IgD-negative memory B cell (primary cell): ENCODE results near the gene PDZD2. TPM values are rescaled to one million over a fixed set of nuclear protein-coding genes. Genes with fewer than 3 reads are reported as not detected.
A peak's percentile ranks its signal among the peaks of the same experiment; 100 is the strongest.

Experiments
- H3K27ac Mint-ChIP-seq, 3 donors: one replicate each; pipeline ENCODE4 v1.8.0; 2020 to 2022; ENCODE audit warnings: mild to moderate bottlenecking in 3 of 3, mixed read lengths in 3 of 3, moderate library complexity in 1 of 3
- H3K27me3 Mint-ChIP-seq: one replicate; pipeline ENCODE4 v1.8.0; 2021; ENCODE audit warnings: mixed read lengths
- H3K36me3 Mint-ChIP-seq: one replicate; pipeline ENCODE4 v1.8.0; 2020; ENCODE audit warnings: mild to moderate bottlenecking, mixed read lengths
- H3K4me1 Mint-ChIP-seq, 3 donors: one replicate each; pipeline ENCODE4 v1.8.0; 2020 to 2022; ENCODE audit warnings: mixed read lengths in 3 of 3, mild to moderate bottlenecking in 1 of 3
- H3K4me3 Mint-ChIP-seq, 4 donors: one replicate each; pipeline ENCODE4 v1.8.0; 2020 to 2022; ENCODE audit warnings: mild to moderate bottlenecking in 4 of 4, mixed read lengths in 4 of 4, moderate library complexity in 3 of 4
- H3K9me3 Mint-ChIP-seq, 3 donors: one replicate each; pipeline ENCODE4 v1.8.0; 2020 to 2021; ENCODE audit warnings: mixed read lengths in 3 of 3, mild to moderate bottlenecking in 1 of 3
- polyA plus RNA-seq: library from polyadenylated mRNA; unstranded; fragments of 300-500 nt; fragmentation: Illumina TruSeq; gene quantifications from one replicate; pipeline ENCODE4 v1.2.3, GENCODE V29; 2021

PDZD2 gene
- polyA plus RNA-seq, 1 donor from 2014 or later = 0.16 TPM

DNA sequence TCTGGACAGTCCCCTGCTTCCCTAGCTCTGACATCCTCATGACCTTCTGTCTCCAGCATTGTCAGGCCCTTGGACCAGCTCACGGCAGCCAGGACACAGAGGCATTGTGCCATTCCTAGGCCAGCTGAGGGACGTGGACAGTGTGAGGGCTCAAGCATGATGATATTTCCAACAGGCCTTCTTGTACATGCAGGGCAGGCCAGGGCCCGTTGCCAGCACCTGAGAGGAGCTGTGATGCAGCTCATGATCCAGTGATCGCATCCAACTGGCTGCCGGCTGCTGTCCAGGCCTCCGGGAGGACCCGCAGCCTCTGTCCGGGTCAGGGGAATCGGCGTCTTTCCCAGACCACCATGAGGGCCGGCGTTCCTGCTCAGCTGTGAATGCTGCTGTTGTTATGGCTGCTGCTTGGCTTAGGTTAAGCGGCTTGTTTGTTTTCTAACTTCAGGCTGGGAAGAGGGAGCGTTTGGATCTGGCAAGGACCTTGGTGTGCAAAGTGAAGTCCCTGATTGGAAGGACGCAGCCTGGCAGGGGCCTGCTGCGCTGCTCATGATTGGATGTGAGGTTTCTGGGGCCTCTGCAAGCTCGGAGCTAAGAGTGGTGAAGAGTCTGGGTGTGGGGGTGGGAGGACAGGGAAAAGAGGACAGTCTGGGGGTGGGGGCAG is 53.8 kb downstream of the PDZD2 start:
- H3K27me3 Mint-ChIP-seq = no peaks in the 10 kb centered on the region
- H3K4me1 Mint-ChIP-seq = no peaks in the 10 kb centered on the region
- H3K36me3 Mint-ChIP-seq = no peaks in the 10 kb centered on the region
- no peak overlapping the region for H3K4me3 Mint-ChIP-seq
- no peak overlapping the region for H3K27ac Mint-ChIP-seq
- H3K9me3 Mint-ChIP-seq = peaks cover 0 to 4% (median 0%) of the 10 kb centered on the region in 3 donors

DNA sequence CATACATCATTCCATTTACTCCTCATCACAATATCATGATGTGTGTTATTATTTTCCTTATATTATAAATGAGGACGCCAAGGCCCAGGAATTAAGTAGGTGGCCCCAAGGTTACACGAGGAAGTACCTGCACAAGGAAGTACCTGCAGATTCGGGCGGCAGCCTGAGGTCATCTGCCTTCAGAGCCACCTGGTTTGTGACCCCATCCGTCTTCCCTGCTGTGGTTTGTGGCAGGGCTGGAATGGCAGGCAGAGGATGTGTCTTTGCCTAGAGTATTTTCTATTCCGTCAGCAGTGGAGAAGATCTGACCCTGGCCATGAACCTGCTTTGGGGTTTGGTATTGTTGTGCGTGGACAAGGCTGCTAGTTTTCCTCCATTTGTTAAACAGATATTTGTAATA is 59.7 kb downstream of the PDZD2 start:
- Mint-ChIP-seq H3K27me3 (peaks cover 7% of the 10 kb centered on the region), H3K4me1 (no peaks in the 10 kb centered on the region), H3K27ac (no peak overlapping the region), H3K9me3 (peaks cover 0 to 3% (median 0%) of the 10 kb centered on the region in 3 donors), H3K36me3 (no peaks in the 10 kb centered on the region), H3K4me3 (no peak overlapping the region)

DNA sequence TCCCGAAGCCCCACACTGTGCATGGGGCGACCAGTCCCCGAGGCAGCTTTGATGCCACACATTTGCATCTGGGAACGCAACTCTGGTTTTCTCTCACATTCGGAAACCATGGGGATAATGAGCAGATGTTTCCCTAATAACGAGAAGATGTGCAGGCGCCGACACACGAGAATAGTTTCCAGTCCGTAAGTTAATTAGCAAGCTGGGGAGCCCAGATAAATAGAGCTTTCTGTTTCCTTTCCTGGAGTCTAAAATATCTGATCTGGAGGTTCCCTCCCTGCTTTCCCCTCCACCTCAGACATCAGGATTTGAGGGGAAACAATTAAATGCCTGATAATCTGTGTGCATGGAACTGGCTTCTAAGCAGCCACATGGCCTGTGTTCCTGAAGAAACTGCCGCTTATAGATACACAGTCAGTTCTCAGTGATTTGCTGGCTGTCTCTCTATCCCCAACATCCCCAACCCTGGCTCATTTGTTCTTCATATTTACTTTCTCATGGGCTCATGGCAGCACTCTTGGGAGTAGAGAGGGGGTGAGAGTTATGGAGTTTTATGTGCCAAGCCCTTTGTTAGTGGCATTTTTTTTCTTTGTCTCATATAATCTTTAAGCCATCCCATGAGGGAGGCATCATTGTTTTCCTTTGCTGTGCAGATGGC is 62.8 kb downstream of the PDZD2 start:
- Mint-ChIP-seq H3K4me1 (no peaks in the 10 kb centered on the region), H3K36me3 (peaks cover 2% of the 10 kb centered on the region), H3K27me3 (peaks cover 7% of the 10 kb centered on the region), H3K9me3 (peaks cover 0 to 3% (median 0%) of the 10 kb centered on the region in 3 donors), H3K27ac (no peak overlapping the region), H3K4me3 (no peak overlapping the region)

DNA sequence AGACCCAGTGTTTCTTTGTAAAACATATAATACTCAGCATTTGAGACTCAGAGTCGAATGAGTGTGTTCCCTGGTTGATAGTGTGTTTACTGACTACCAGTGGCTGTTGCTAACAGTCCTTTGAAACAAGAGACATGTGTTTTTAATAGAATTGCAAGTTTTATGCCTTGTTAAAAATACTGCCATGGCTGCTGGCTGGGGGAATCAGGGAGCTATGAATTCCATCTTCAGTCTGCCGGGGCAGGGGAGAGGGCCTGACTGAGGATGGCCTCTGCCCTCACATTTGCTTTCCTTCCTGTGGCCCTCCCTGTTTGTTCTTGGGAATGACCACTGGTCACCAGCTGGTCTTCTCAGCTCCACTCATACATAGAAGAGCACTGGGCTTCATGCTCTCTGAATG is 63.8 kb downstream of the PDZD2 start:
- H3K4me1 Mint-ChIP-seq = no peaks in the 10 kb centered on the region
- peaks cover 2% of the 10 kb centered on the region for H3K36me3 Mint-ChIP-seq
- peaks cover 0 to 3% (median 0%) of the 10 kb centered on the region in 3 donors for H3K9me3 Mint-ChIP-seq
- H3K4me3 Mint-ChIP-seq = no peak overlapping the region
- H3K27me3 Mint-ChIP-seq = peaks cover 7% of the 10 kb centered on the region
- H3K27ac Mint-ChIP-seq = no peak overlapping the region

DNA sequence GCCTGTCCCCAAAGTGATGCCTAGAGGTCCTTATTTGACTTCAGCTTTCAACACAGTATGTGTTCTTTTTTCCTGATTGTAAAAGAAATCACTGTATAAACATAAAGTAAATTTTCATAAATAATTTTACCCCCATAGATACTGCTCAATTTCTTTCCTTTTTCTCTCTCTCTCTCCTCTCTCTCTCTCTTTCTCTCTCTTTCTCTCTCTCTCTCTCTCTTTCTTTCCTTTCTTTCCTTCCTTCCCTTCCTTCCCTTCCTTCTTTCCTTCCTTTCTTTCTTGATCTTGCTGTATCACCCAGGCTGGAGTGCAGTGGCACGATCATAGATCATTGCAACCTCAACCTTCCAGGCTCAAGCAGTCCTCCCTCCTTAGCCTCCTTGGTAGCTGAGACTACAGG is 64.8 kb downstream of the PDZD2 start:
- H3K27me3 Mint-ChIP-seq = peaks cover 7% of the 10 kb centered on the region
- H3K4me1 Mint-ChIP-seq = no peaks in the 10 kb centered on the region
- H3K27ac Mint-ChIP-seq = peak overlapping the region in 1 of 3 donors; percentile 84
- H3K36me3 Mint-ChIP-seq = peaks cover 2% of the 10 kb centered on the region
- H3K4me3 Mint-ChIP-seq = no peak overlapping the region
- peaks cover 0 to 3% (median 0%) of the 10 kb centered on the region in 3 donors for H3K9me3 Mint-ChIP-seq

DNA sequence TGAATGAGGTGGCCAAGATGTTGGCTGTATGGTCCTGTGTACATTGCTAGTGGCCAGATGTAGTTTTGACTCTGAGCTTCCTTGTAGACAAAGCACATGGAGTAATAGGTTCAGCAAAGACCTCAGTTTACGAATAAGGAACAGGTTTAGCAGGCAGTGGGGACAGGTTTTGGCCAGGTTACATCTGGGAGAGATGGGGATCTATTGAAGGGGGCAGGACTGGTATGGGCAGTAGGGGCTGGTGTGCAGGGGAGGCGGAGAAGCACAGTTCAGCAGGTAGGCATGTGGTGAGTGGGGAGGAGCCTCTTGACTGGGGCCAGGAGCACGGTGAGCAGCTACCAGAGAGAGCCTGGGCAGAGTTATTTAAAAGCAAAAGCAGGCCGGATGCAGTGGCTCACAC is 67.3 kb downstream of the PDZD2 start:
- Mint-ChIP-seq H3K27ac (no peak overlapping the region), H3K36me3 (peaks cover 2% of the 10 kb centered on the region), H3K4me1 (no peaks in the 10 kb centered on the region), H3K27me3 (peaks cover 3% of the 10 kb centered on the region), H3K9me3 (peaks cover 0 to 3% (median 2%) of the 10 kb centered on the region in 3 donors), H3K4me3 (no peak overlapping the region)

DNA sequence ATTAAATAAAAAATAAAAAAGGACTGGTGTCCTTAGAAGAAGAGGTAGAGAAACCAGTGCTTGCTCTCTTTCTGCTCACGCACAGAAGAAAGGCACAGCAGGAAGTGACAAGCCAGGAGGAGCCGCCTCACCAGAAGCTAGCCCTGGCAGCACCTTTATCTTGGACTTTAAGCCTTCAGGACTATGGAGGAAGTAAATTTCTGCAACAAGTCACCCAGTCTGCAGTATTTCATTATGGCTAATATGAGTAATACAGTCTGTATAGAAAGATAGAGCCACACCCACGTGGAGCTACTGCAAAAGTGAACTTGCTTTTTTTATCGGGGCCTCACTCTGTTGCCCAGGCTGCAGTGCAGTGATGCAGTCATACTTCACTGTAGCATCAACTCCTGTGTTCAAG is 68.4 kb downstream of the PDZD2 start:
- H3K4me3 Mint-ChIP-seq = no peak overlapping the region
- H3K36me3 Mint-ChIP-seq = peaks cover 2% of the 10 kb centered on the region
- no peaks in the 10 kb centered on the region for H3K4me1 Mint-ChIP-seq
- H3K27me3 Mint-ChIP-seq = peaks cover 1% of the 10 kb centered on the region
- peaks cover 0 to 3% (median 2%) of the 10 kb centered on the region in 3 donors for H3K9me3 Mint-ChIP-seq
- H3K27ac Mint-ChIP-seq = peak overlapping the region in 1 of 3 donors; percentile 53

DNA sequence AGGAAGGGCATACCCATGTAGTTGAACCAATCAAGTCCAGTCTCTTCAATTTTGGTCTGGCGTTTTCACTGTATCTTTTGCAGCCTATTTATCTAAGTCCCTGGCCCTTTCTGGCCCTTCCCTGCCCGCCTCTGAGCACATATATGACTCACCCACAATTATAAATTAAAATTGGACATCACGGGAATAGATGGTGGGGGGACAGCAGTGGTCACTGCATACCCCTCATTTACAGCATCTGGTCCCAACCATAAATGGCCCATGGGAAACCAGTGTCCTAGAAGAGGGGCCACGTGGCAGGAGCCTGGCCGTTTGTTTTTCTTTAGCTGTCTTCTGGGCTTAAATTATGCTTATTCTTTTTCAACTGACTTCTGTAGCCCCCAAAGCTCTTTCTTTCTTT is 69.2 kb downstream of the PDZD2 start:
- Mint-ChIP-seq H3K4me1 (no peaks in the 10 kb centered on the region), H3K27ac (no peak overlapping the region), H3K4me3 (no peak overlapping the region), H3K36me3 (peaks cover 2% of the 10 kb centered on the region), H3K9me3 (peaks cover 0 to 3% (median 2%) of the 10 kb centered on the region in 3 donors), H3K27me3 (peaks cover 1% of the 10 kb centered on the region)

DNA sequence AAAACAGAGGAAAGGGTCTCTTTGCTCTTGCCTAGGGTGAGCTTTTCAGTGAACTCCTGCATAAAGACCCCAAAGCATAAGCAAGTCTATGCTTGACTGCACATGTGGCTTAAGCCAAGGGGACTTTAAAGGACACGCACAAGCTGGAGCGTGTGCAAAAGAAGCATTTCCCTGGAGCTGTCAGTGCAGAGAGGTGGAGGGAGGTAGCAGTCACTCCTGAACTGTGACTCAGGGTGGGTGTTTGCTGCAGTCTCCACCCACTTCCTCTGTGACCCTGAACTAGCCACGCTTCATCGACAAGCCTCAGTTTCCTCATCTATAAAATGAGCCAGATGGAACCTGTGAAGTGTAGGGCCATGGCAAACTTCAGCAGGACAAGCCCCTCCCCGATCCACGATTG is 72.4 kb downstream of the PDZD2 start:
- Mint-ChIP-seq H3K27me3 (no peaks in the 10 kb centered on the region), H3K4me1 (no peaks in the 10 kb centered on the region), H3K4me3 (no peak overlapping the region), H3K36me3 (no peaks in the 10 kb centered on the region), H3K9me3 (peaks cover 0 to 3% (median 0%) of the 10 kb centered on the region in 3 donors), H3K27ac (no peak overlapping the region)

DNA sequence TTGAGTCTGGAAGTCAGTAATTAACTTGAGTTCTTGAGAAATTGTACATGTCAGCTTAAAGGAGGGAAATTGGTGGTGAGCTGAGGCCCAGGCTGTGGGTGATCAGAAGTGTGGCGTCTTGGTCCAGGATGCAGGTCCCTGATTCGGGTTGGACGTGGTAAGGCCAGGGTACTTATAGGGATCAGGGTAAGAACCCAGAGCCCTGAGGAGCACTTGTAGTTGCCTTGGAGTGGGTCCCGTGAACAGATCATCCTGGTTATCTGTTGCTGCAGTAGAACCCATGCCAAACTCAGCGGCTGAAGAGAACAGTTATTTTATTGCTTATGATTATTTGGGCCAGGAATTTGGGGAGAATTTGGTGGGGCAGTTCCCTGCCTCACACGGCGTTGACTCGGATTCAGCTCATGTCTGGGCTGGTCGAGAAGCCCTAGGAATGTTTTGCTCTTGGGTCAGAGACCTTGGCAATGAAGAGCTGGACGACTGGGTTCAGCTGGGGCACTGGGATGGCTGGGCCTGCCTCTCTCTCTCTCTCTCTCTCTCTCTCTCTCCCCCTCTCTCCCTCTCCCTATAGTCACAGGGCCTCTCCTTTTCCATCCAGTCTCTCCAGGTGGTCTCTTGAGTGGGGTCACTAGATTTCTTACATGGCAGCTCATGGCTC is 73.1 kb downstream of the PDZD2 start:
- no peak overlapping the region for H3K27ac Mint-ChIP-seq
- H3K27me3 Mint-ChIP-seq = no peaks in the 10 kb centered on the region
- no peaks in the 10 kb centered on the region for H3K4me1 Mint-ChIP-seq

DNA sequence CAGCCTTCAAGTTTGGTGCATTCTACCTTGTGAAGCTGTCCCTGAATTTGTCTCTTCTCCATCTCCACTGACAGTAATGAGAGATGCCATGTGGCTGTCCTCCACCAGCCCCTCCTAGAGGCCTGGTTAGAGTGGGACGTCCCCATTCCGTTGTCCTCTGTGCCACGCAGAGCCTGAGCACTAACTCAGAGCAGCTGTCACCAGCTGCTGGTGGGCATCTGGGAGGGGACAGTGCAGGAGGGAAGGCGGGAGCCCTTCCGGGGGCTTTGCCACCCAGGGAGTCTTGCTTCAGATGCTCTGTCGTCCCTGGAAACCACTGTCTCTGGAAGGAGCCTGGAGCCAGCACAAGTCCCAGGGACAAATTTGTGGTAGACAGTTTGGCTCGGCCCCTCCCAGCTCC is 78.6 kb downstream of the PDZD2 start:
- peaks cover 0 to 2% (median 0%) of the 10 kb centered on the region in 3 donors for H3K9me3 Mint-ChIP-seq
- H3K4me1 Mint-ChIP-seq = peaks cover 0 to 2% (median 0%) of the 10 kb centered on the region in 3 donors
- H3K27me3 Mint-ChIP-seq = peaks cover 3% of the 10 kb centered on the region
- H3K4me3 Mint-ChIP-seq = no peak overlapping the region
- H3K36me3 Mint-ChIP-seq = no peaks in the 10 kb centered on the region
- H3K27ac Mint-ChIP-seq = no peak overlapping the region

More for the DNA sequence above, 73.1 kb downstream of the PDZD2 start:
- H3K4me3 Mint-ChIP-seq = no peak overlapping the region
- H3K9me3 Mint-ChIP-seq = peaks cover 0 to 3% (median 0%) of the 10 kb centered on the region in 3 donors
- no peaks in the 10 kb centered on the region for H3K36me3 Mint-ChIP-seq

DNA sequence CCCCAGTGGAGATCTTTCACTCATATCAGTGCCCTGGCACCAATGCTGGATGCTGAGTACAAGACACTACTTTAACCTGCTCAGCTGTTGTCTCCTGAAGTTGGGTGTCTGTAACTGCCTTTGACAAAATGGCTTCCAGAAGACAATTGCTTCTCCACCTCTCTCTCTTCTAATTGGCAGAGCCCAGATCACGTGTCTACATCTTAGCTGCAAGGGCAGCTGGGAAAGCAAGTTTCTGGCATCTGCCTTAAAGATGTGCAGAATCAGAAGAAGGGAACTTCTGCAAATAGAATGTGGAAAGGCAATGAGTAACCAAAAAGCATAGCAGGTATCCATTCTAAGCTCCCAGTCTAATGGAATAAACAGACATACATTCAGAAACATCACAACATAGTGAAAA is 81.1 kb downstream of the PDZD2 start:
- Mint-ChIP-seq H3K4me3 (no peak overlapping the region), H3K27me3 (peaks cover 4% of the 10 kb centered on the region), H3K36me3 (no peaks in the 10 kb centered on the region), H3K9me3 (peaks cover 0 to 2% (median 0%) of the 10 kb centered on the region in 3 donors), H3K27ac (no peak overlapping the region), H3K4me1 (peaks cover 0 to 2% (median 0%) of the 10 kb centered on the region in 3 donors)

DNA sequence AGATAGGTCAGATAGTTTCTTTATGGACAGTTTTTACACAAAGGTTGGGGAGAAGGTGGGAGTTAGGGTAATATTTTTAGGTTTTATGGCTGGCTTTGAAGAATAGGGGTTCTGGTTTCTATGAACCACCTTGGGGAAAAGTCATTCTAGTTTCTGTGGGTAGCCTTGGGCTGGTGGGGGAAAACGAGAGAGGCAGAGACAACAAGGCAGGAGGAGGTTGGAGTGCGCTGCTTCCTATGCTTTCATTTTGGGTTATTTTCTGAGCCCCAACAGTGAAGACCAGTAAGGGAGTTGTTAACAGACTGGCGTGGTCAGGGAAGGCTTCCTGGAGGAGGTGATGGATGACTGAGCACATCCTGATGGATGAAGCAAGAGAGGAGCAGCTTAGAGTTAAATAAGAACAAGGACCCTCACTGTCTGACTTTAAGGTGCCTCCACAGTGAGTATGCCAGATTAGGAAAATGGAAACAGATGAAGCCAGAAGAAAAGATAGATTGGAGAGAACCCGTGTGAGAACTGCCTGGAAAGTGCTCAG is 81.9 kb downstream of the PDZD2 start:
- no peak overlapping the region for H3K4me3 Mint-ChIP-seq
- H3K27ac Mint-ChIP-seq = no peak overlapping the region
- peaks cover 4% of the 10 kb centered on the region for H3K27me3 Mint-ChIP-seq
- peaks cover 0 to 2% (median 0%) of the 10 kb centered on the region in 3 donors for H3K4me1 Mint-ChIP-seq
- no peaks in the 10 kb centered on the region for H3K36me3 Mint-ChIP-seq
- H3K9me3 Mint-ChIP-seq = peaks cover 0 to 1% (median 0%) of the 10 kb centered on the region in 3 donors

DNA sequence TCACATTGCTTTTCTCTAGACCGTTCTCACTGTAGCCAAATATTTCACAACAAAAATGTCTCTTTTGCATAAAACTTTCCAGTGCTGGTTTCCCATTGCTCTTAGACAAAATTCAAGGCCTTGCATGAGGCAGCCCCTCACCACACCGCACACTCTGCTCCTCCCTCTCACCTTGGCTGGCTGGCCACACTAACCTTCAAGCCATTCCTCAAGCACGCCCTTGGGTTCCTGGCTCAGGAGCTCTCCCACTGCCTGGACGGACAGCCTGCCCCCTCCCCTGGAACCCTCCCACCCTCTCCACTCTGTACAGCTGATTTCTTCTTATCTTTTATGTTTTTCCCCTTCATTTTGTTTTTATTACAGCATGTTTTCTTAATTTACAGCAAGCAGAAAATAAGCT is 83.2 kb downstream of the PDZD2 start:
- Mint-ChIP-seq H3K36me3 (no peaks in the 10 kb centered on the region), H3K27ac (no peak overlapping the region), H3K9me3 (no peaks in the 10 kb centered on the region), H3K4me3 (no peak overlapping the region), H3K4me1 (peaks cover 0 to 2% (median 0%) of the 10 kb centered on the region in 3 donors), H3K27me3 (peaks cover 4% of the 10 kb centered on the region)

DNA sequence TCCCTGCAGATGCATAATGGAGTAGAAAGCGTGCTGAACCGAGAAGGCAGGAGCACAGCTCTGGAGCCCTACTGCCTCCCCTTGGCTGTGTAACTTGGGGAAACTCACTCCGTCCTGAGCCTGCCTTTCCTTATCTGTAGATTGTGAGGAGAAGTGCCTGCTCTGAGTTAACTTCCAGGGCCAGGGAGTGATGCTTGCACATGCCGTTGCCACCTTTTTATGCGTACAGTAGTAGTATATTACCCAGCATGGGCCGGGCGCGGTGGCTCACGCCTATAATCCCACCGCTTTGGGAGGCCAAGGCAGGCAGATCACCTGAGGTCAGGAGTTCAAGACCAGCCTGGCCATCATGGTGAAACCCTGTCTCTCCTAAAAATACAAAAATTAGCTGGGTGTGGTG is 87.1 kb downstream of the PDZD2 start:
- peaks cover 0 to 2% (median 0%) of the 10 kb centered on the region in 3 donors for H3K4me1 Mint-ChIP-seq
- H3K27ac Mint-ChIP-seq = no peak overlapping the region
- no peaks in the 10 kb centered on the region for H3K36me3 Mint-ChIP-seq
- no peak overlapping the region for H3K4me3 Mint-ChIP-seq
- peaks cover 1% of the 10 kb centered on the region for H3K27me3 Mint-ChIP-seq
- no peaks in the 10 kb centered on the region for H3K9me3 Mint-ChIP-seq
